Measurements from ENCODE around the gene UFSP2. TPM values are rescaled to one million over a fixed set of nuclear protein-coding genes. Genes with fewer than 3 reads are reported as not detected.
A peak's percentile ranks its signal among the peaks of the same experiment; 100 is the strongest.

UFSP2 gene
- total and polyA plus RNA-seq, 11 donors: 17.7 to 52.4 (median 35.0) TPM

DNA sequence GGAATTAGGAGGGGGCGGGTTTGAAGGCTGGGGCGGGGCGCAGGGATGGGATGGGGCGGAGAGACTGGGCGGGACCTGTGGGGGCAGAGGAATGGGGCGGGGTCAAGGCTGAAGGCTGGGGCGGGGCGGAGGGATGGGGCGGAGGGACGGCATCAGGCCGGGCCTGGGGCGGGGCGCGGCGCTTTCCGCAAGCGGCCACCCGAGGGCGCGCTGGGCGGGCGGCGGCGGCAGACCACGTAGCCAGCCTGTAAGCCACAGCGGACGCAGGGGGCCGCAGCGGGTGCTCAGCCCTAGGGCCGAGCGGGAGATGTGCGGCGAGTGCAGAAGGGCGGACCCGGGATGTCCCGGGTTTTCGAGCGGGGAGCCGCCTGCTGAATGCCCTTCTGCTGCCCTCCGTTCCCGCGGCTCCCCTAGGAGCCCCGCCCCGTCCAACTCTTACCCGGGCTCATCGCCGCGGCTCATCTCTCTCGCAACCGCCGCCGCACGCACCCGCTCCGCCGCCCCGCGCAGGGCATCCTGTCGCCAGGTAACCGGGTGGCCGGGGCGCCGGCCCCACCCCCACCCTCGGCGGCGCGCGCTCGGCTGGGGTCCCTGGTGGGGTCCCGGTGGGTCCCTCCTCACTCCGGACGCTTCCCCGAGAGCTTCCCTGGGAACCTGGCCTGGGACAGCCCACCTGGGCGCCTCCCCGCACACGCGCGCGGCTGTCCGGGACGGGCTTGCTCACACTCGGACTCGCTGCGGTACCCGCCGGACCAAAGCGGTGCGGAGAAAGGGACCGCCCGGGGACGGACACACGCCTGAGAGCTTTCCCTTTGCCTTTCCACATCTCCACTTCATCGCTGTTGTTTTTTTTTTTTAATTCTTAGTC lies 45.7 kb upstream of the UFSP2 start, which contains the start of gene CCDC110:
TSS of gene CCDC110 (minus strand) at position 499 of the 868 bp plus-strand sequence. CDS start at position 449, 50 bp downstream.
- intact Hi-C loops (cut with DNase I): loop anchor here (1.0 to 10.0 kb wide), 10 partner anchors 44 to 563 kb away; partner anchors contain the start of gene UFSP2 (in 1 of the 10)
- Histone ChIP-seq H3K27ac (peak within 1 kb of the TSS in 11 of 12 donors; percentile 17 to 83 (median 57)), H3K9me3 (no peaks in the 10 kb centered on the region), H3K4me3 (peak within 1 kb of the TSS; percentile 68 to 97 (median 88)), H3K27me3 (peaks cover 0 to 11% (median 0%) of the 10 kb centered on the region in 9 donors), H3K36me3 (no peaks in the 10 kb centered on the region), H3K4me1 (peaks cover 0 to 17% (median 6%) of the 10 kb centered on the region in 12 donors)
- peak in 1 of 2 donors; percentile 51 for TF ChIP-seq POLR2A (IDR thresholded peaks at IDR 0.05)
- peak; percentile 46 to 96 (median 78) for TF ChIP-seq CTCF (IDR thresholded peaks at IDR 0.05)
- ATAC-seq (peak; percentile 96 to 99 (median 98)), DNase-seq (peak; percentile 92 to 98 (median 97))
- WGBS, 4 donors: 1 to 2% (median 1%) methylated on average over 57 to 93 of the region's 93 CpGs

- intact Hi-C loops (cut with DNase I): loop anchor here (1.0 to 10.0 kb wide), 9 partner anchors 43 to 564 kb away; partner anchors contain the start of gene UFSP2 (in 1 of the 10)
- peak overlapping the region in 8 of 12 donors; percentile 1 to 81 (median 44) for H3K27ac ChIP-seq
- 1 to 4% (median 2%) methylated on average over 28 to 41 of the region's 41 CpGs for WGBS, 4 donors
Observed at GRCh38 chr4:185470501-185471195, 44.9 kb upstream of the UFSP2 start.

DNA sequence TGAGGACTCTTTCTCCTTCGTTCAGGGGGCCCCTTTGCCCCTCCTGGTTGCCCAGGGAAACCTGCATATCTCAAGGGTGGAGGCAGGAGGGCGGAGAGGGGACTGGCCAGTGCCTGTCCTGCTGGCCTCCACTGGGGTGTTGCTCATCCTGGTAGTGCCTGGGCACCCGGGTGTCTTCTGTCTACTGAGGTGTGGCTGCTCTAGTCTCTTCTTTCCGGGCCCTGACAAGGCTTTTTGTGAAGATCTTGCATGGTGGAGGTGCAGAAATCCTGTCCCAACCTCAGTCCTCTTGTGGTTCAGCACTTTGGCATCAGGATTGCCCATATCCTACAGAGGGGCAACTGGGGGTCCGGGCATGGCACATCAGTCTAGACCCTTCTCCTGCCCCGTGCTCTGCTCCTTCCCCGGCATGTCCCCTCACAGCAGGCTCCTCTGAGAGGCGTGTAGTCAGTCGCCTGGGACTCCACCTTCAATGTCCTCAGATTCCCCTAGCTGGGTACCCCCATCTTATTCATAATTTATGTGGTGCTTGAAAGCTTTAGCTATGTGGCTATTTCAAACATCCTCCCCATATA lies 43.9 kb upstream of the UFSP2 start:
- no peak overlapping the region for H3K27ac ChIP-seq
- WGBS, 4 donors: 67 to 76% (median 72%) methylated on average over 9 of the region's 9 CpGs
- intact Hi-C loops (cut with DNase I): loop anchor here in 9 of 10 donors (2.0 to 10.0 kb wide), 10 partner anchors 37 to 565 kb away; partner anchors contain the start of gene UFSP2 (in 3 of the 9)
- DNase-seq: no peak
- H3K4me3 ChIP-seq: no peak overlapping the region
- H3K9me3 ChIP-seq: no peaks in the 10 kb centered on the region
- H3K27me3 ChIP-seq: peaks cover 0 to 11% (median 0%) of the 10 kb centered on the region in 9 donors
- ATAC-seq: no peak
- H3K36me3 ChIP-seq: no peaks in the 10 kb centered on the region
- TF ChIP-seq POLR2A (IDR thresholded peaks at IDR 0.05) (no peak), CTCF (IDR thresholded peaks at IDR 0.05) (no peak)
- H3K4me1 ChIP-seq: peaks cover 0 to 17% (median 6%) of the 10 kb centered on the region in 12 donors

More at GRCh38 chr4:185470501-185471195, 44.9 kb upstream of the UFSP2 start:
- peaks cover 0 to 11% (median 0%) of the 10 kb centered on the region in 9 donors for H3K27me3 ChIP-seq
- no peaks in the 10 kb centered on the region for H3K9me3 ChIP-seq
- ATAC-seq (peak; percentile 6 to 44 (median 14)), DNase-seq (peak; percentile 48 to 81 (median 66))
- H3K36me3 ChIP-seq: no peaks in the 10 kb centered on the region
- H3K4me3 ChIP-seq: peak overlapping the region; percentile 8 to 97 (median 64)
- H3K4me1 ChIP-seq: peaks cover 0 to 17% (median 6%) of the 10 kb centered on the region in 12 donors
- TF ChIP-seq POLR2A (IDR thresholded peaks at IDR 0.05) (no peak), CTCF (IDR thresholded peaks at IDR 0.05) (no peak)

Data from heart left ventricle (tissue), 16 donors.